Measurements from ENCODE around the gene S100PBP.

S100PBP gene

DNA sequence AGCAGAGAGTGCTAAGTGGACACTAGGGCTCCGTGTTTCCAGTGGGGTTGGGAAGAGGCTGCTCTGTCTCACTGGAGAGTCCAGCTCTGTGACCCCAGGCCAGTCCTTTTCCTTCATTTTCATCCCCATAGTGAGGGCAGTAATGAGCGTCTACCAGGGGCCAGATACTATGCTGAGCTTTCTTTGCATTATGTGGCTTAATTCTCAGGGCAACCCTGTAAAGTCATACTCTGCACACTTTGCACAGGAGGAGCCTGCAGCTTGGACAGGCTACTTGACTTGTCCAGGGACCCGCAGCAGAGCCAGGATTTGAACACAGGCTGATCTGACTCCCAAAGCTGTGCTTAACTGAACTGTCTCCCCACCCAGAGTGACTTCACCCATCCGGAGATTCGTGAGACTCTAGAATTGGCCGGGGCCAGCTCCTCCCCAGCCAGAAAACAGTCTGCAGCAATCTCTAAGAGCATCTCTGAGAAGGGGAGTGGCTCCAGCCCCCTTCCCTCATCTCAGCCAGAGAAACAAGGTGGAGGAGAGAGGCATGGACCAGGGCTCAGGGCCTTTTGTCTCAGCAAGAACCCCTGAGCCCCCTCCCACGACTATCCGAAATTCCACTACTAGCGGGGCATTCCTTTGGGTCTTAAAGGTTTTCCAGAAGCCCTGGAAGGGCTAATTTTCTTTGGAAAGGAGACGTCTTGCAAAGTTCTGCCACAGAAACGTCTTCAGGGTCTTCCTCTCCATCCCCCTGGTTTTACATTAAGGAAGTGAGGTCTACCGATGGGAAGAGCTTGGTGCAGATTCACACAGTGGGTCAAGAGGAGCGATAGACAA lies 54.1 kb downstream of the S100PBP start:
- DNase-seq = no peak

DNA sequence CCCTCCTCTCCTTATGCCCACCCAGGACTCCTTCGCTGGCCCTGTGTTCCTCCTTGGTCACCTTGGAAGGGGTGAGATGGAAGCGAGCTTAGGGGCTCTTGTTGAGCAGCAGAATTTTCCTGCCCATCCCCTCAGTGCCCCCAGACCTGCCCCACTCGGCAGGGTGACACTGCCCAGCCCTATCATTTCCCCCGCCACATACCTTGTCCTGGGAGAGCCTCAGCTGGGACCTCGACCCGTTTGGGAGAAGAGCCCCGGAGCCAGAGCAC lies 54.7 kb downstream of the S100PBP start:
- no peak for DNase-seq

DNA sequence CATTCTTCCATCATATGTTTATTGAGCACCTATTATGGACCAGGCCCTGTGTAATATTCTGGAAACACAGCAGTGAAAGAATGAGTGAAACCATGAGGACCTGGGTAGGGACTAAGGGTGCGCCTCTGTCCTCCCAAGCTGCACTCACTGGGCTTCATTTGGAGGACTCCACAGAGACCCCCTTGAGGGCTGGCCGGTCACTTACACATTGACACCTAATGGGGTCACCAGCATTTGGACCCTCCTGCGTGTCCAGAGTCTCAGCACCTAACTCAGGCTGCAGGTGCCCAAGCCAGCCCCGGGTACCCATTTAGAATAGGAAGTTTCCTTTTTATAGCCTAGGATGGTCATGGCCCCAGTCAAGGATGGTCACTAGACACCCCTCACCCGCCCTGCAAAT lies 56.0 kb downstream of the S100PBP start:
- DNase-seq = no peak

DNA sequence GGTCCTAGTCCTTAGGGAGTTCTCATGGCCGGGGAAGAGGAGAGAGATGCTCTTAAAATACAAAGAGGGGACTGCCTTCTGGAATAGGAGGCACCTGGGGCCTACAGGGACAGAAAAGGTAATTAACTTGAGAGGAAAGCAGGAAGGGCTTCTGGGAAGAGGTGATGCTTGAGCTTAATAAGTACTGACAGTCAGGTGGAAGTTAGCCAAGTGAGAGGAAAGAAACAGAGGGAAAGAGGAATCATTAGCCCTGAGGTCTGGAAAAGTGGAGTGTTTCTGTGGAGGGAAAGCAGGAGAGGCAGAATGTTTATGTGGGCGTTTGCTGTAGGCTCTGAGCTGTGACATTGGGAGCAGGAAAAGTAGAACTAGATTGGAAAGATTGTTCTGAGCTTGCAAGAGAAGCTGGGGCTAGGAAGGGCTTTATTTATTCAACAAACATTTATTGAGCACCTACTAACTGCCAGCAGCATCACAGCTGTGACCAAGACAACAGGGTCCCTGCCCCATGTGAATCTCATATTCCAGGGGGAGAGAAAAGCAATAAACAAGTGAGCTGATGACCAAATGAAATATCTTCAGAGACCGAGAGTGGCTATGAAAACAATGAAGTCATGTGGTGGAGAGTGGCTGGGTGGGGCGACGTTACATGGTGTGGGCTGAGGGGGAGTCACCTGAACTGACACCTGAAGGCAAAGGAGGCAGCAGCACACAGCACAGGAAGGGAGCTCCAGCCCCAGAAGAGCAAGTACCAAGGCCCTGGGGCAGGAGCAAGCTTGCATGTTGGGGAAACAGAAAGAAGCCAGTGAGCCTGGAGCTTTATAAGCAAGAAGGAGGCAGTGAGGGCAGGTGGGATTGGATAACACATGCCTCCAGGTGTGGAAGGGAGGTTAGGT lies 57.7 kb downstream of the S100PBP start:
- no peak for DNase-seq

DNA sequence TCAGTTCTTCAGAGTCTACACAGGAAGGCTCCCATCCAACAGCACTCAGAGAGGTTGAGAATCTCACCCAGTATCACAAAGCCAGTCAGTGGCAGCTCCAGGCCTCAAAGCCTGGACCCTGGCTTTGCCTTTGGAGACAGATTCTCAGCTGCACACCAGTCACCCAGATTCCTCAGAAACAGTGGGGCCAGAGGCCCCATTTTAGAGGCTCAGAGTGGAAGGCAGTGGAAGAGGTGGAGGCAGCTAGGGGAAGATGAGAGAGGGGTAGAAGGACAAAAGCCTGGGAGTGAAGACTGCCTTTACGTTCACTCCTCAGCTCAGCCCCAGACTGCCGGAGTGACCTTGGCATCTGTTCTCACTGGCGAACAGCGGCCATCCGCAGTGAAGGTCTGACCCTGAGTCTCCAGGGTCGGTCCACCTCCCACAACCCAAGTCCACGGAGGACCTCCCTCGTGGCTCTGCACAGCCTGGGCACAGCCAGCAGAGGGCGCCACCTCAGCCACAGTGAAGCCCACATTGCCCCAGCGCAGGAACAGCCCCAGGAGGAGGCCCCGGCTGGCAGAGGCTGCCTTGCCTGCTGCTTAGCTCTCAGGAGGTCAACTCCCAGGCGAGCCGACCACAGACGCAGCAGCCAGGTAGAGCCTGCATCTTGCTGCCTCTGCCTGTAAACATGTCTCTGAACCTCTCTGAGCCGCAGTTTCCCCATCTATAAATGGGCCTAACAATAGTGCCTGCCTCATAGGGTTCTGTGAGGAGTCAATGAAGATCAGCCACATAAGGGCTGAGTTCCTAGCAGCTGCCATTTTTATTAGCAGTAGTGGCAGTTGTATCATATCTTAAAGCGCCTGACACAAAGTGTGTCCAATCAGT lies 59.1 kb downstream of the S100PBP start:
- peak; percentile 32 for DNase-seq

DNA sequence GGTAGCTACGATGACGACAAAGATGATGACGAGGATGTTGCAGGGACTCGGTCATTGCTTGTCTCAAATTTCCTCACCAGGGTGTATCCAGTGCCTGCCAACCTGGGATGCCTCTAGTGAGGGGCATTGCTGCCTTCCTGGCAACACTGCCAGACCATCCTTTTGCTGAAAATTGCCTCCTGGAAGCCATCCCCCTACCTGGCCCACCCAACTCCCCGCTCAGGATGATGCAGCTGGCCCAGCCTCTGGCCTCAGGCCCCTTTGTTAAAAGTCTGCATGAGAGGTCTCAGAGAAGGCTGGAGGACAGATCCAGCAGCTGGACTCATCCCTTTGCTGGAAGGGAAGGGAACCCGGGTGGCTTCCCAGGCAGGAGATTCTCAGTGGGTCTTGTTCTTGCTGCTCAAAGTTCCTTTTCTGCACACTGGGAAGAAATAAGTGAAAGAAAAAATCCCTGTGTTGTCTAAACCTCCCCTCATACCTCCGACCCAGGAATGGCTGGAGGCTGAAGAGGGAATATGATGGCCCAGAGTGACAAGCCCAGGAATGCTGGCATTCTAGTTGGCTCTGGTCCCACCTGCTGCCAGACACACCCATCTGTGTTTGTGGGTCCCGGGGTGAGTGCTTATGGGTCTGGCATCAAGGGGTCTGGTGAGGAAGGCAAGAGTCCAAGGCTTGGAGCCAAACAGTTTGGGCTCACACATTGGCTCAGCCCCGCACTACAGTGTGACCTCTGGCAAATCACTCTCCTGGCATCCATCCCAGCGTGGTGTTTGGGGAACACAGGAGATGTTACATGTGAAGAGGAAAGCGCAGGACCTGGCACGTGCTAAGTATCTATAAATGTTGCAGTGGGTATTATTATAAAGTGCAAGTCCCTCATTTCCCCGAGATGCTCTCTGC lies 60.0 kb downstream of the S100PBP start:
- DNase-seq = no peak

DNA sequence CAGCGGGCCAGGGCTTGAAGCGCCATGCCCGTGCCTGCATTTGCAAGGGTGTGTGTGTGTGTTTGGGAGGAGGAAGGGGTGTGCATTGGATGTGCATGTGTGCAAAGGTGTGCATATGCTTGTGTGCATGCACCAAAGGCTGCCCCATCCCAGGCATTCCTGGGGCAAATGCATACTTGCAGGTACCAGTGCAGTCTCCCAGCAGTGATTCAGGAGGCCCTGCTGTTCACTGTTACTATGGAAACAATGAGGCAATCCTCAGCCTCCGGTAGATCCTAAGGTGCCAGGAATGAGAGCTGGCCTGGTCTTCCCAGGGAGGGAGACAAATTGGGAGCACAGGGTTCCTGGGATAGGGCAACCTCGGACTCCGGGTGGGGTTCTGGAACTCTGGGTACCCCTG lies 60.7 kb downstream of the S100PBP start:
- DNase-seq = no peak

DNA sequence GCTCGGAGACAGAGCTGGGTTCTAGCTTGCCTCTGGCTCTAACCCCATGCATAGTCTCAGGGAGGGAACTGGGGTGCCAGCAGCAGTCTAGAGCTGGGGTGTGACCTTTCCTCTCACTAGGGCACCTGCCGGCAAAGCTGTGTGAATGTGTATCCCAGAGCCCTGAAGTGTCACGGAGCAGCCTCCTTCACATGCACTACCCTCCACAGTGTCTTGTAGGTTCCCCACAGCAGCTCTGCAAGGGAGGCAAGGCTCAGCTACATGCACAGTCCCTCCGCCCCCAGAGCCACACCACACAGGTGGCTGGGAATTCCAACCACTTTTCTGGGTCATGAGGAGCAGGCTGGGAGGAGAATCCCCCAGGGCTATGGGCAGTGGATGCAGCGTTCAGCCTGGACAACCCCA lies 61.2 kb downstream of the S100PBP start:
- DNase-seq = no peak

DNA sequence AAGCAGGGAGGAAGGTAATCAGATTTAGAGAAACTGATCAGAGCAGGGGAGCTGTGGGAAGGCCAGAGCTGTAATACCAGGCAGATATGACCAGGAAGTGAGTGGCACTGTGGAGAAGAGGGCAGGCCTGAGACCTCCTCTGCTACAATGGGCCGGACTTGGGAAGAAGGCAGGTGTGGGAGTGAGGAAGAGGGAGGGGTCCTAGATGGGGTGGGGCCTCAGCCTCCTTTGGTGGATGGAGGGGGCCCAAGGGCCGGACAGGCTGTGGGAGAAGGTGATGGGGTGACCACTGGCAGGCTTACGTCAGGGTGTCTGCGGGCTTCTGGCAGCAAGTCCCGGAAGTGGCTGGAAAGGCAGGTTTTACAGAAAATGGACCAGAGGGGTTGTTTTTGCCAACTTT lies 63.8 kb downstream of the S100PBP start:
- no peak for DNase-seq

DNA sequence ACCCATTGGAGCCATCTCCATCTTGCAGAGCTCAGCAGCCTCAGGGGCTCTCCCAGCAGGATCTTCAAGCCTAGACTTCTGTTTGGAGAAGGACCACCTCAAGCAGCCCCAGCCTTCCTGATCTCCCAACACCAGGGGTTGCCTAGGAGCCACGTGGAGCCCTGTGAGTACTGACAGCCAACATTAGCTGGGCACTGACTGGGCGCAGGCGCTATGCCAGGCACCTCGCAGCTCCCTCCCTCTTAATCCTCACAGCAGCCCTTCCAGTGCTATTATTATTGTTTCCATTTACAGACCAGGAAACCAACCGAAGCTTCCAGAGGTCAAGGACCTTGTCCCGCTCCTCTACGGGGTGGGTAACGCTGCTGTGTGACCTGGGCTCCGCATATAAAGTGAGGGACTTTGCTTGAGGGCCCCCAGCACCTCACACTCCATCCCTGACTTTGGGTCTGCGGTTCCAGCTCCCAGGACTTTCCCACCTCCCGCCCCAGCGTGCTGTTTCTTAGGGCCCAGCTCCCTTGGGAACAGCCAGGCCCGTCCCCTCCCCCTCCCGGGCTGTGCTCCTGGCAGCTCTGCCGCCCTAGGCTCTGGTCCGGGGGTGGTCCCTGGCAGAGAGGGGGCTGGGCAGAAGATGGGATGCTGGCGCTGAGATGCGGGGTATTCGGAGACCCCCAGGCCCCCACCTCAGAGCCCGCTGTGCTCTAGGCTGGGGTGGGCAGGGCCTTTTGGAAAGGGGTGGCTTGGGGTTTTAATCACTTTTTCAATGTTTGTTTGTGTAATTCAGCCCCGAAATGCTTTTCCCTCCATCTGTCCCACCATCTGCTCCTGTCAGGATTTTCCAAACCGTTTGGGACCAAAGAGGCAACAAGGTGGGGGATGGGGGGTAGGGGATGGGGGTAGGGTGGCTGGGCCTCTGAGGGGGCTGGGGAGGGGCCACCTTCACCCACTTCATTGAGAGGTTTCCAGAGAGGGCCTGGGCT lies 64.7 kb downstream of the S100PBP start:
- DNase-seq = no peak

DNA sequence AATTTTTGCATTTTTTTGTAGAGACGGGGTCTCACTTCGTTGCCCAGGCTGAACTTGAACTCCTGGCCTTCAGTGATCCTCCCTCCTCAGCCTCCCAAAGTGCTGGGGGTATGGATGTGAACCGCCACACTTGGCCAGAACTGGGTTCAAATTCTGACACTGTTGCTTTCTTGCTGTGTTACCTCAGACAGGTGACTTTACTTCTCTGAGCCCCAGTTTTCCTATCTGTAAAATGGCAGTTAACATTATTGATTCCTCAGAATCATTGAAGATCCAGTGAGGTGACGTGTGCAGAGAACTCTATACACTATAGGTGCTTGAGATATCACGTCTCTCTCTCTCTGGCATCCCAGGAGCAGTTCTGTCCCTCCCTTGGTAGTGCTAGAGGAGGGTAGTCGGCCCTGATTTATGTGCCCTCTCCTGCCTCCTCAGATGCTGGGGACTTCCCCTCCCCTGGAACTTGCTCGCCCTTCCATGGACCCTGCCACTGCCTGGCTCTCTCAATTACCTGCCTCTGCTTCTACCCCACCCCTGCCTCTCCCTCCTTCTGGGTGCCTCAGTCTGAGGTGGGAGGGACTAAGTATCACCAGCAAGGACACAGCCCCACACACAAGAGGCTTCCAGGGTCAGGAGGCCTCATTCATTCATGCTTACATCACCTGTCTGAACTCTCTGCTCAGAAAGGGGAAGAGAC lies 66.0 kb downstream of the S100PBP start:
- DNase-seq = no peak

DNA sequence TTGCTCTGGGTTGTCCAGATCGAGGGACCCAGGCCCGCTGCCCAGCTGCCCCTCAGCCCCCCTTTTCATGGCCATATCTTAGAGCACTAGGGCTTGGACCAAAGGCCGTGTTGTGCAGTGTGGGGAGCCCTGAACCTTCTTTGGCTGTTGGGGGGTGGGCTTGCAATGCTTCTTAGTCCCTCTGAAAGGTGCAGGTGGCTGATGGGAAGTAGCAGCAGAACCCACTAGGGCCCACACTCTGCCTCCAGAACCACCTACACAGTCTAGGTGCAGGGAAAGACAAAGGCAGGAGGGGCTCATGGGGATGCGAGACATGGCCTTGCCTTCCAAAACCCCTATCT lies 66.5 kb downstream of the S100PBP start:
- DNase-seq = no peak

DNA sequence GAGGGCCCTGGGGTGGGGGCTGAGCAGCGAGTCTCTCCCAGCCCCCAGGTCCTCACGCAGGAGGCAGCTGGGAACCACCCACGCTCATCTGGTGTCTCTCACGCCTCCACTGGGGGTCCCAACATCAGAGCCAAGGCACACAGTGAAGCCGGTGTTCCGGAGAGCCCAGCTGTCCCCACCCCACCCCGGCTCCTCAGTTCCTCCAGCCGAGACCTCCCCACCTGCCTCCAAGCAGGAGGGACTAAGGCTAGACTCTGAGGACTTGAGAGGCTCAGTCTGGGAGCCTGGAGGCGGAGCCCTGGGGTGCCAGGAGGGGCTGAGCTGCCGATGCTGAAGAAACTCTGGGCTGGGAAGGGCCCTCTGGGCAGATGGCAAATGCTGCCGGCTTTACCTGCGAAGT lies 67.3 kb downstream of the S100PBP start:
- DNase-seq = no peak

DNA sequence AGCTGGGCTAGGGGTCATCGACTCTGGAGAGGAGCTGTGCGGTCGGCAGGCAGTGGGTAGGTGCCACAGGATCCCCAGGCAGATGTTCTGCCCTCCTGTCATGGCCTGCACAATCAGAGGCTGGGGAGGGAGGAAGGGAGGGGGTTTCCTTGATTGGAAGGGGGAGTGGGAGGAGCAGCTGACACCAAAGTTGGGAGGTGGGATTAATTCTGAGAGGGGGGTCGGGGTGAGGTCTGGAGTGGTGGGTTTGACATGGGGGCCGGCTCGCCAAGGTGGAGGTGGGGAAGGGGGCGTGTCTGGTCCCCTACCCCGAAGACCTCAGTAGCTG lies 68.2 kb downstream of the S100PBP start:
- no peak for DNase-seq

DNA sequence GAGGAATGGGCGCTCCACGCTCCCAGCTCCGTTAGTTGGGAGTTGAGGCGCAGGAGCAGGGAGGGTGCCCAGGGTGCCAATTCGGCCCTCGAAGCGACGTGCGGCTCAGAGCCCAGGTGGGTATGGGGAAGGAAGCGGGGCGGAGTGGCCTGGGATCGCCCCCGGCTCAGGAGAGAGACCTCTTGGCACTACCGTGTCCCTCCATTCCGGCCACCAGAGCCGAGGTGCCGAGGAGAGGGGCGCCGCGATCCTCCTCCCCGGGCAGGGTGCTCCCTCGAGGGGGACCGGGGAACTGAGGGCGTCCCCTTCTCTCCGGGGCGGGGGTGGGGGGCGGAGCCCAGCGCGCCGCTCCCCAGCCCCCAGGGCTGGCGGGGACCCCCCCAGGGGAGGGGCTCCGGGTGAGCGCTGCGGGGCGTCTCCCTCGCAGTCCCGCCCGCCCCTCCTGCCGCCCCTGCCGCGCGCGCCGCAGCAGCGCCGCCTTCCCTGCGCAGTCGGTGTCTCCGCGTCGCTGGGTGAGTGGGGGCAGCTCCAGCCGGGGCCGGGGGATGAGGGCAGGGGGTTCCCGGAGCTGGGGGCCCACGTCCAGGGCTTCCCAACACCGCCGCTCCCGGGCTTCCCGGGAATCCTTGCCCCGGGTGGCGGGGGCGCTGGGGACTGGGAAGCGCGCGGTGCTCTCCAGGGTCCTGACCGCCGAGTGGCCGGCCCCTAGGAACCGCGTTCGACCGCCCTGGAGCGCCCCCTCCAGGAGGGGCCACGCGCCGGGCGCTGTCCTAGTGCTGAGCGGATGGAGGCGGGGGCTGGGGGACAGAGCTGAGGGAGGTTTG lies 68.8 kb downstream of the S100PBP start, which contains the start of gene HPCA:
TSS of gene HPCA (plus strand) at position 488 of the 824 bp plus-strand sequence. CDS start 2,408 bp downstream, outside the sequence.
- no peak for DNase-seq

DNA sequence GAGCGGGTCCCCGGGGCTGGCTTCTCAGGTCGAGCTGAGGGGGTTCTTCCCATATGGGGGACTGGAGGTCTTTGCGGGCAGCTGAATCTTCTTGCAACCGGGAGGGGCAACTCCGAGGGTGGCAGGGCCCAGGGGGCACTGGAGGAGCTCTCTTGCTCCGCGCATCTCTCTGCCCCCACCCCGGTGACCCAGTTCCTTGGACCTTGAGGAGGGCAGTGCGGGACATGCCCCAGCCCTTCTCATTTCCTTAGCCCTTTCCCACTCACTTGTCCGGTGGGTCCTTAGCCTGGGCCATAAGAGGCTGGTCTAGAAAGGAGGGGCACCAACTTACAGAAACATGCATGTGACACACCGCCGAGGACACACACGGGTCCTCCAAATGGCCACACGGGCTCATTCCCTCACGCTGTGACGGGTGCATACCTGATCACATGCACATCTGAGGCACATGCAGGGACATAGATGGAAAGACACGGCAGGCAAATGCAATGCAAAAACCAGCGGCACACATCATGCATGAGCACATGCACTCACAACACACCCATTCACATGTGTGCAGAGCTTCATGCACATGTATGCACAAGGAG lies 69.5 kb downstream of the S100PBP start:
- DNase-seq = no peak

DNA sequence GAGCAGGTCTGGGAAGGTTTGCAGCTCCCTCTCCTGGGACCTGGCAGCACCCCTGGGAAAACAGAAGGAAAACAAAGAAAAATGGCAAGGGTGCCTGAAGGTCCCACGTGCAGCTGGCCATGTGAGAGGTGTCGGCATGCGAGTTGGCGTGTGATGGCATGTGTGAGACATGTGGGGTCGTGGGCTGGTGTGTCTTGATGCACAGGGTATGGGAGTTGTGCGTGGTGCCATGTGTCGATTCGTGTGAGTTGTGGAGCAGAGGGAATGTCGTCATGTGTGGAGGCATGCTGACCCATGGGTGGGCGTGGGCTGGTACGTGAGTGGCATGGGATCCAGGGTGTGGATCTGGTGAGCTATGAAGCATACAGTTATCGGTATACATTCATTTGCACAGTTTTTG lies 70.2 kb downstream of the S100PBP start:
- no peak for DNase-seq

DNA sequence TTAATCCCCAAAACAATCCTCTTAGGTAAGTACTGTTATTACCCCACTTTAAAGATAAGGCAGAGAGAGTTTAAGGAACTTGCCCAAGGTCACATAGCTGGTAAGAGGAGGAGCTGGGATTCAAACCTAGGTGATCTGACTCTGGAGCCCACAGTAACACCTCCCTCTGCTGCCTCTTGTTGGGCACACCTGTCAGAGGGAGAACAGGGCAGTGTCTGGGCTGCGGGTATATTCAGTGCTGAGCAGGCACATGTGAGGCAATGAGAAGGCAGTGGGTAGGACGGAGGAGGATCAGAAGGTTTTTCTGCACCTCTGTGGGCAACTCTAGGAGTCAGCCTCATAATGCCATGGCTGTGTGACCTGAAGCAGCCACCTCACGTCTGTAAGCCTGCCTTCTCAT lies 70.7 kb downstream of the S100PBP start:
- DNase-seq = no peak
